ENCODE results near the gene OR52N5. TPM values are rescaled to one million over a fixed set of nuclear protein-coding genes. Genes with fewer than 3 reads are reported as not detected.

Gene OR52N5
- polyA plus RNA-seq, 1 donor: not detected

DNA sequence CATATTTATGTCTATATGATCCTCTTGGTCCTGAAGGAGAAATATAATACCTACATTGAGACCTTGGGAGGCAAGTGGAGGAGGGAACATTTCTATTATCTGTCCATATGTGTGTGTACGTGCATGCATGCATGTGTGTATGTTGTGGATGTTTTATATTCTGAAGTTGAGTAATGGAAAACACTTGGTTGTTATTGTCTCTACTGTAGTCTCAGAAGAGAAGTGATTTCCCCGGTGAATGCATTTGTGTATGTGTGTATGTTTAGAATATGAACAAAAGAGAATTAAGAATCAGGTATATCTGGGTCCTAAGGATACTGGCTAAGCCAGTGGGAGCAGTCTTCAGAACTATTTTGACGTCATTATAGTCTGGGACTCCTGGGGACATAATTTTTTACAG, 8.0 kb upstream of the OR52N5 start, which contains the start of gene OR52N1:
TSS of gene OR52N1 (minus strand) at position 101 of the 400 bp plus-strand sequence. CDS start 2,449 bp downstream, outside the sequence.
- no peaks in the 10 kb centered on the region for H3K4me1 ChIP-seq (ENCODE audit: control insufficient read depth, insufficient read depth, low read length)
- no peak within 1 kb of the TSS for H3K27ac ChIP-seq (ENCODE audit: low read length)
- no CpG with 5 or more reads among the region's 3 CpGs for WGBS (ENCODE audit: insufficient coverage, low lambda C conversion rate)

DNA sequence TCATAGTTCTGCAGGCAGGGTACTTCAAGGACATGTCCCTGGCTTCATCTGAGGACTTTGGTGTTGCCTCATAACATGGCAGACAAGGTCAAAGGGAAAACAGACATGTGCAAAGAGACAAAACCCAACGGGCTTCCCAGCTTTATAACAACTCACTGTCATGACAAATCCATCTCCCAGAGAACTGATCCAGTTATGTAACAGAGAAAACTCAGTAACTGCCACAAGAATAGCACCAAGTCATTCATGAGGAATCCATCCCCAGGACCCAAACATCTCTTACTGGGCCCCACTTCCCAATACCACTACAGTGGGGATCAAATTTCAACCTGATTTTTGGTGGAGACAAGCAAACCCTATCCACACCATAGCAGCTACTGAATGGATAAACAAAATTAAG, 16.1 kb downstream of the OR52N5 start:
- Histone ChIP-seq H3K36me3 (ENCODE audit: control insufficient read depth, insufficient read depth, low read length) (no peaks in the 10 kb centered on the region), H3K9me3 (ENCODE audit: control insufficient read depth, low read depth, low read length) (no peaks in the 10 kb centered on the region), H3K27me3 (ENCODE audit: control insufficient read depth, insufficient read depth, low read length) (no peaks in the 10 kb centered on the region), H3K4me1 (ENCODE audit: control insufficient read depth, insufficient read depth, low read length) (no peaks in the 10 kb centered on the region), H3K4me3 (ENCODE audit: low read length) (no peak overlapping the region), H3K27ac (ENCODE audit: low read length) (no peak overlapping the region)
- no peak for DNase-seq
- WGBS (ENCODE audit: insufficient coverage, low lambda C conversion rate): no CpG with 5 or more reads among the region's 1 CpG

More for the DNA sequence above, 8.0 kb upstream of the OR52N5 start, which contains the start of gene OR52N1:
- H3K4me3 ChIP-seq (ENCODE audit: low read length): no peak within 1 kb of the TSS
- no peaks in the 10 kb centered on the region for H3K36me3 ChIP-seq (ENCODE audit: control insufficient read depth, insufficient read depth, low read length)
- DNase-seq: no peak
- H3K9me3 ChIP-seq (ENCODE audit: control insufficient read depth, low read depth, low read length): no peaks in the 10 kb centered on the region
- H3K27me3 ChIP-seq (ENCODE audit: control insufficient read depth, insufficient read depth, low read length): no peaks in the 10 kb centered on the region

DNA sequence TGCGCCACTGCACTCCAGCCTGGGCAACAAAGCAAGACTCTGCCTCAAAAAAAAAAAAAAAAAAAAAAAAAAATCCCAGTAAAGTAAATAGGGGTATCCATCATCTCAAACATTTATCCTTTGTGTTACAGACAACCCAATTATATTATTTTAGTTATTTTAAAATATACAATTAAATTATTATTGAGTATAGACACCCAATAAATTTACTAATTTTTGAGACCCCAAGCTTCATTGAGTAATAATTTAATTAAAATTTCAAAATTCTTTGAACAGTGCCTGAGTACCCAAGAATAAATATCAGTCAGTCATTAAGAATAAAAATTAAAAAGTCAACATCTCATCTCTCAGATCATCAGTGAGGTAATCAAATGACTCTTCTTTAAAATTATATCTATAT, 29.2 kb downstream of the OR52N5 start, which contains the start of gene OR52N4:
TSS of gene OR52N4 (plus strand) at position 301 of the 400 bp plus-strand sequence. CDS start 498 bp downstream, outside the sequence.
- DNase-seq: no peak
- no CpG with 5 or more reads among the region's 1 CpG for WGBS (ENCODE audit: insufficient coverage, low lambda C conversion rate)

DNA sequence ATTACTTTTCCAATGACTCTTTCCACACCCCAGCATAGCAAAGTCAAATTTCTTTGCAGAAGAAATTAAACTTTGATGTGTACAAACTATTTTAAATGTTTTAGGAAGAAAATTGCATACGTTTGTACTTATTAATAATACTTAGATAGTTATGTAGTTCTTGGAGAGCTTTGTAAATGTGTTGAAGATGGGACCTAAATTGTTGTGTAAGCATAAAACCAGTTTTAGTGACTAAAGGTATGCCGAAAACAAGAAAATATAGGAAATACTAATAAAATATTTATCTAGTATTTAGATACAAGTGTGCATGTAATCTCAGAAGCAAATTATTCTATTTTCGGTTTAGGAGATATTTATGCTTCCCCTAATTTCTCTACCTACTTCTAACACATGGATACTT, 33.3 kb downstream of the OR52N5 start:
- 100% methylated on average over 1 of the region's 3 CpGs for WGBS (ENCODE audit: insufficient coverage, low lambda C conversion rate)
- Histone ChIP-seq H3K36me3 (ENCODE audit: control insufficient read depth, insufficient read depth, low read length) (no peaks in the 10 kb centered on the region), H3K4me1 (ENCODE audit: control insufficient read depth, insufficient read depth, low read length) (no peaks in the 10 kb centered on the region), H3K27me3 (ENCODE audit: control insufficient read depth, insufficient read depth, low read length) (no peaks in the 10 kb centered on the region), H3K4me3 (ENCODE audit: low read length) (no peak overlapping the region), H3K27ac (ENCODE audit: low read length) (no peak overlapping the region), H3K9me3 (ENCODE audit: control insufficient read depth, low read depth, low read length) (no peaks in the 10 kb centered on the region)
- no peak for DNase-seq

More for the DNA sequence above, 29.2 kb downstream of the OR52N5 start, which contains the start of gene OR52N4:
- Histone ChIP-seq H3K27me3 (ENCODE audit: control insufficient read depth, insufficient read depth, low read length) (no peaks in the 10 kb centered on the region), H3K36me3 (ENCODE audit: control insufficient read depth, insufficient read depth, low read length) (no peaks in the 10 kb centered on the region), H3K27ac (ENCODE audit: low read length) (no peak within 1 kb of the TSS), H3K9me3 (ENCODE audit: control insufficient read depth, low read depth, low read length) (no peaks in the 10 kb centered on the region), H3K4me3 (ENCODE audit: low read length) (no peak within 1 kb of the TSS), H3K4me1 (ENCODE audit: control insufficient read depth, insufficient read depth, low read length) (no peaks in the 10 kb centered on the region)

DNA sequence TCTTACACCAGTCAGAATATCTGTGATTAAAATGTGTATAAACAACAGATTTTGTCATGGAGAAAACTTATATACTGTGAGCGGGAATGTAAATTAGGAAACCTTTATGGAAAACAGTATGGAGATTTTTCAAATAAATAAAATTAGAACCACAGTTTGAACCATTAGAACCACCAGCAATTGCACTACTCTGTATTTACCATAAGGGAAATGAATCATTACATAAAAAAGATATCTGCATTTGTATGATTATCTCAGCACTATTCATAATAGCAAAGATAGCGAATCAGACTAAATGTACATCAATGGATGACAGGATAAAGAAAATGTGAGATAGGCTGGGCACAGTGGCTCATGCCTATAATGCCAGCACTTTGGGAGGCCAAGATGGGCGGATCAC, 36.5 kb downstream of the OR52N5 start:
- no peak for DNase-seq
- Histone ChIP-seq H3K9me3 (ENCODE audit: control insufficient read depth, low read depth, low read length) (no peaks in the 10 kb centered on the region), H3K4me3 (ENCODE audit: low read length) (no peak overlapping the region), H3K36me3 (ENCODE audit: control insufficient read depth, insufficient read depth, low read length) (no peaks in the 10 kb centered on the region), H3K27ac (ENCODE audit: low read length) (no peak overlapping the region), H3K27me3 (ENCODE audit: control insufficient read depth, insufficient read depth, low read length) (no peaks in the 10 kb centered on the region), H3K4me1 (ENCODE audit: control insufficient read depth, insufficient read depth, low read length) (no peaks in the 10 kb centered on the region)
- WGBS (ENCODE audit: insufficient coverage, low lambda C conversion rate): 100% methylated on average over 1 of the region's 3 CpGs

DNA sequence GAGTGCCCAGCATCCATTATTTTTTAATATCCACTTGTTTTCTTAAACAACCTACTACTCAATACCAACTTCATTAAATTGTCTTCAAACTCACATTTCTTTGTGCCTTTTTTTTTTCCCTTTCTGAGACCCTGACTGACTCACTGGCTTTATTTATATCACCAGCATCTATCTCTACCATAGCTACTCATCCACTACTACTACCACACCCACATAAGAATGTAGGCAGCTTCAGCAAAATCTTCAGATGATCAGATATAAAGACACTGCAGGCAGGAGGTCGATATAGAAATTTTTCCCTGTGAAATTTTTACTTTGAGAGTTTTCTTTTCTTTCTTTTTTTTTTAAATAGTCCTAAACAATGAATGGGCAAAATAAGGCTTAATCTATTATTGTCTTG, 44.7 kb downstream of the OR52N5 start:
- no peak for DNase-seq
- no peaks in the 10 kb centered on the region for H3K36me3 ChIP-seq (ENCODE audit: control insufficient read depth, insufficient read depth, low read length)
- no peak overlapping the region for H3K4me3 ChIP-seq (ENCODE audit: low read length)
- WGBS (ENCODE audit: insufficient coverage, low lambda C conversion rate): 50% methylated on average over 1 of the region's 1 CpG
- H3K27ac ChIP-seq (ENCODE audit: low read length): no peak overlapping the region
- H3K9me3 ChIP-seq (ENCODE audit: control insufficient read depth, low read depth, low read length): no peaks in the 10 kb centered on the region
- no peaks in the 10 kb centered on the region for H3K4me1 ChIP-seq (ENCODE audit: control insufficient read depth, insufficient read depth, low read length)
- no peaks in the 10 kb centered on the region for H3K27me3 ChIP-seq (ENCODE audit: control insufficient read depth, insufficient read depth, low read length)

DNA sequence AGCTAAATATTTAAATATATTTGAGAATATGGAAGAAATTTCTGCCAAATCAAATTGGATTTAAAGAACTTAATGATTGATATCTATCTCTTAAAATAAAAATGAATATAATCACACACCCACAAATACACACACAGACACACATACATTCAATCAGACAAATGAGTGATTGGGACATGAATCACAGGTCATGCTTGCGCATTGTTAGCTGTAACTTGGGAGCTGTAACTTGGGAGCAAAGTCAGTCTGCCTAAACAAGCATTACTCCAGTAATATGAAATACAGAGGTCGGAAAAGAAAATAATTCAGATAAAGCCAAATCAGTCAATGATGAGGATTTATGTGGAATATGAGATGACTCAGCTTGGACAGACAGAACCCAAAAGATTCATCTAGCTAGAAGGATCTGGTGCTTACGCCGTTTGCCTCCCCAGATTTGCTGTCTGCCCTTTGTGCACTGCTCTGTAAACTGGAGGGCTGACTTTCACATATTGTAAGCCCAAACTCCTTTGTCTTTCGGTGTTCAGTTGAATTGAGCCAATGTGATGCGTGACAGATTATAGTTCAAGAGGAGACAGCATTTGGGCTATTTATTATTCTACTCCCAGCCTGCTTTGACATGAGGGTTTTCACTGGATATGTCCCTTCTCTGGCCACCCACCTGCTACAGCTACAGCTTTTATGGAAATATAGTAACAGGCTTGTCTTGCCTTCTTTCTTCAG, 45.3 kb downstream of the OR52N5 start:
- Histone ChIP-seq H3K4me3 (ENCODE audit: low read length) (no peak overlapping the region), H3K27me3 (ENCODE audit: control insufficient read depth, insufficient read depth, low read length) (no peaks in the 10 kb centered on the region), H3K4me1 (ENCODE audit: control insufficient read depth, insufficient read depth, low read length) (no peaks in the 10 kb centered on the region), H3K9me3 (ENCODE audit: control insufficient read depth, low read depth, low read length) (no peaks in the 10 kb centered on the region), H3K36me3 (ENCODE audit: control insufficient read depth, insufficient read depth, low read length) (no peaks in the 10 kb centered on the region), H3K27ac (ENCODE audit: low read length) (no peak overlapping the region)
- WGBS (ENCODE audit: insufficient coverage, low lambda C conversion rate): 100% methylated on average over 1 of the region's 6 CpGs
- DNase-seq: no peak

DNA sequence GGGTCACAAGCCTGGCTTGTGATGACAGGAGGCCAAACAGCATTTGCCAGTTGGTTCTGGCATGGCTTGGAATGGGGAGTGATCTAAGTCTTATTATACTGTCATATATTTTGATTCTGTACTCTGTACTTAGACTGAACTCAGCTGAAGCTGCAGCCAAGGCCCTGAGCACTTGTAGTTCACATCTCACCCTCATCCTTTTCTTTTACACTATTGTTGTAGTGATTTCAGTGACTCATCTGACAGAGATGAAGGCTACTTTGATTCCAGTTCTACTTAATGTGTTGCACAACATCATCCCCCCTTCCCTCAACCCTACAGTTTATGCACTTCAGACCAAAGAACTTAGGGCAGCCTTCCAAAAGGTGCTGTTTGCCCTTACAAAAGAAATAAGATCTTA, 46.1 kb downstream of the OR52N5 start:
- Histone ChIP-seq H3K27ac (ENCODE audit: low read length) (no peak overlapping the region), H3K4me3 (ENCODE audit: low read length) (no peak overlapping the region), H3K9me3 (ENCODE audit: control insufficient read depth, low read depth, low read length) (no peaks in the 10 kb centered on the region), H3K27me3 (ENCODE audit: control insufficient read depth, insufficient read depth, low read length) (no peaks in the 10 kb centered on the region), H3K4me1 (ENCODE audit: control insufficient read depth, insufficient read depth, low read length) (no peaks in the 10 kb centered on the region), H3K36me3 (ENCODE audit: control insufficient read depth, insufficient read depth, low read length) (no peaks in the 10 kb centered on the region)
- no peak for DNase-seq

DNA sequence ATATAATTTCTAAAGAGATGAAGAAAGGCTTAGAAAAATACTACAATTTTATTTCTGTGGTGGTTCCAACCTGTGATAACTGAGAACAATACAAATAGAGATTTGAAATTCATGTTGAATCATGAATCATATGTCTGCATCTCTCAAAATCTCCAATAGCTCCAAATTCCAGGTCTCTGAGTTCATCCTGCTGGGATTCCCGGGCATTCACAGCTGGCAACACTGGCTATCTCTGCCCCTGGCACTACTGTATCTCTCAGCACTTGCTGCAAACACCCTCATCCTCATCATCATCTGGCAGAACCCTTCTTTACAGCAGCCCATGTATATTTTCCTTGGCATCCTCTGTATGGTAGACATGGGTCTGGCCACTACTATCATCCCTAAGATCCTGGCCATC, 46.8 kb downstream of the OR52N5 start, which contains the start of gene OR56B1:
TSS of gene OR56B1 (plus strand) at position 53 of the 400 bp plus-strand sequence. CDS start at position 122, 69 bp downstream.
- Histone ChIP-seq H3K27me3 (ENCODE audit: control insufficient read depth, insufficient read depth, low read length) (no peaks in the 10 kb centered on the region), H3K27ac (ENCODE audit: low read length) (no peak within 1 kb of the TSS), H3K4me3 (ENCODE audit: low read length) (no peak within 1 kb of the TSS), H3K9me3 (ENCODE audit: control insufficient read depth, low read depth, low read length) (no peaks in the 10 kb centered on the region), H3K36me3 (ENCODE audit: control insufficient read depth, insufficient read depth, low read length) (no peaks in the 10 kb centered on the region), H3K4me1 (ENCODE audit: control insufficient read depth, insufficient read depth, low read length) (no peaks in the 10 kb centered on the region)
- WGBS (ENCODE audit: insufficient coverage, low lambda C conversion rate): no CpG with 5 or more reads among the region's 1 CpG
- no peak for DNase-seq

DNA sequence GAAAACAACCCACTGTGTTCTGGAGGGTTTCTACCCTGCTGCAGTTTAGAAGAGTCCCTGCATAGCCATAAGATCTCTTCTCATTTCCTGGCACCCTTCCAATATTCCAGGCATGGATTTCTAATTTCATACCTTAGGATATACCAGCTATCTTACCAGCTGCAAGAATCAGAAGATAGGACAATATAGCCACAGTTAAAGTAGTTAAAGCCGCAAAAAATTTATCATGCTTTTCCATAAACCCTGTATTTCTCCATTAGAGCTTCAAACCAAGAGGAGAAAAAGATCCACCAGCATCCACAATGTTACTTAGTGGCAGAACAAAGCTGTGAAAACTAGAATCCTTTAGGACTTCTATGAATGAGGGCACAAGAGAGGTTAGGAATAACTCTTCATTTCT, 55.5 kb downstream of the OR52N5 start:
- WGBS (ENCODE audit: insufficient coverage, low lambda C conversion rate): 100% methylated on average over 1 of the region's 1 CpG
- DNase-seq: no peak
- Histone ChIP-seq H3K27me3 (ENCODE audit: control insufficient read depth, insufficient read depth, low read length) (no peaks in the 10 kb centered on the region), H3K27ac (ENCODE audit: low read length) (no peak overlapping the region), H3K4me3 (ENCODE audit: low read length) (no peak overlapping the region), H3K9me3 (ENCODE audit: control insufficient read depth, low read depth, low read length) (no peaks in the 10 kb centered on the region), H3K4me1 (ENCODE audit: control insufficient read depth, insufficient read depth, low read length) (no peaks in the 10 kb centered on the region), H3K36me3 (ENCODE audit: control insufficient read depth, insufficient read depth, low read length) (no peaks in the 10 kb centered on the region)

DNA sequence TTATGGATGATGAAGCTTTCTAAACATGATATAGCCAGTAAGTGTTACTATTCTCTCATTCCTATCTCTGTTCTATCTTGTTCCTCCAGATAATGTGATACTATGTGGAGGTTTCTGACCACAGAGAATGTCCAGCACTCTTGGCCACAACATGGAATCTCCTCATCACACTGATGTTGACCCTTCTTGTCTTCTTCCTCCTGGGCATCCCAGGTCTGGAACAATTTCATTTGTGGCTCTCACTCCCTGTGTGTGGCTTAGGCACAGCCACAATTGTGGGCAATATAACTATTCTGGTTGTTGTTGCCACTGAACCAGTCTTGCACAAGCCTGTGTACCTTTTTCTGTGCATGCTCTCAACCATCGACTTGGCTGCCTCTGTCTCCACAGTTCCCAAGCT, 56.8 kb downstream of the OR52N5 start:
- no CpG with 5 or more reads among the region's 1 CpG for WGBS (ENCODE audit: insufficient coverage, low lambda C conversion rate)
- Histone ChIP-seq H3K4me1 (ENCODE audit: control insufficient read depth, insufficient read depth, low read length) (no peaks in the 10 kb centered on the region), H3K27me3 (ENCODE audit: control insufficient read depth, insufficient read depth, low read length) (no peaks in the 10 kb centered on the region), H3K36me3 (ENCODE audit: control insufficient read depth, insufficient read depth, low read length) (no peaks in the 10 kb centered on the region), H3K9me3 (ENCODE audit: control insufficient read depth, low read depth, low read length) (no peaks in the 10 kb centered on the region), H3K27ac (ENCODE audit: low read length) (no peak overlapping the region), H3K4me3 (ENCODE audit: low read length) (no peak overlapping the region)
- no peak for DNase-seq

Measured in large intestine (tissue), 3 donors.